ENCODE results near the gene SYNDIG1L.

SYNDIG1L gene

DNA sequence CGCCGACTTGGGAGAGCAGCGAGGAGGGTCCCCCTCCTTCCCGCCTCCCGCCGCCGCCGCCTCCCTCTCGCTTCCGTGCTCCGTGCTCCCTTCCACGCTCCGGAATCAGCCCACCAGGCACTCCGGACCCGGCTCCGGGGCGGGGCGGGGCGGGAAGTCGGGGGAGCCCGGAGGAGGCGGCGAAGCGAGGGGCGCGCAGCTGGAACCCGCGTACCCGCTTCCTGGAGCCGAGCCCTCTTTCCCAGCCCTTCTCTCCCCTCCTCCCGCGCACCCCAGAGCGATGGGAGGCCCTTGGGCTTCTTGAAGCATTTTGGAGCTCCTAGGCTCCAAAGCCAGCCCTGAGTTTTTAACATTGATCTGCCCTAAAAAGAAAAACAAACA, at the start of gene SYNDIG1L:
Gene SYNDIG1L (minus strand): TSS at position 9 of the 381 bp plus-strand sequence. CDS start 16,466 bp downstream, outside the sequence.
- Histone ChIP-seq H3K4me2 (ENCODE audit: low read depth, low read length, poor library complexity, severe bottlenecking) (no peak within 1 kb of the TSS), H3K9ac (ENCODE audit: low read length) (no peak within 1 kb of the TSS), H3F3A (ENCODE audit: insufficient read depth) (no peaks in the 10 kb centered on the region), H3K9me2 (replicated peaks; ENCODE audit: insufficient read depth, low read length) (no peaks in the 10 kb centered on the region), H3K4me3 (ENCODE audit: insufficient read depth, low read length, poor library complexity, severe bottlenecking) (no peak within 1 kb of the TSS), H3K27me3 (ENCODE audit: low read length) (no peaks in the 10 kb centered on the region; the same call in 1 of the 2 replicates), H3K9me3 (ENCODE audit: insufficient read depth, low read length) (no peaks in the 10 kb centered on the region), H3K36me3 (ENCODE audit: low read length) (no peaks in the 10 kb centered on the region), H4K20me1 (ENCODE audit: low read depth, low read length) (no peaks in the 10 kb centered on the region), H3K27ac (ENCODE audit: low read depth, low read length) (no peak within 1 kb of the TSS), H3K79me2 (ENCODE audit: insufficient read depth, low read length) (no peaks in the 10 kb centered on the region), H2AFZ (ENCODE audit: low read depth, low read length, severe bottlenecking) (no peak within 1 kb of the TSS)
- no peak for TF ChIP-seq EZH2phosphoT487 (conservative IDR thresholded peaks at IDR 0.05; ENCODE audit: low read length)
- TF ChIP-seq, protein P1, sequence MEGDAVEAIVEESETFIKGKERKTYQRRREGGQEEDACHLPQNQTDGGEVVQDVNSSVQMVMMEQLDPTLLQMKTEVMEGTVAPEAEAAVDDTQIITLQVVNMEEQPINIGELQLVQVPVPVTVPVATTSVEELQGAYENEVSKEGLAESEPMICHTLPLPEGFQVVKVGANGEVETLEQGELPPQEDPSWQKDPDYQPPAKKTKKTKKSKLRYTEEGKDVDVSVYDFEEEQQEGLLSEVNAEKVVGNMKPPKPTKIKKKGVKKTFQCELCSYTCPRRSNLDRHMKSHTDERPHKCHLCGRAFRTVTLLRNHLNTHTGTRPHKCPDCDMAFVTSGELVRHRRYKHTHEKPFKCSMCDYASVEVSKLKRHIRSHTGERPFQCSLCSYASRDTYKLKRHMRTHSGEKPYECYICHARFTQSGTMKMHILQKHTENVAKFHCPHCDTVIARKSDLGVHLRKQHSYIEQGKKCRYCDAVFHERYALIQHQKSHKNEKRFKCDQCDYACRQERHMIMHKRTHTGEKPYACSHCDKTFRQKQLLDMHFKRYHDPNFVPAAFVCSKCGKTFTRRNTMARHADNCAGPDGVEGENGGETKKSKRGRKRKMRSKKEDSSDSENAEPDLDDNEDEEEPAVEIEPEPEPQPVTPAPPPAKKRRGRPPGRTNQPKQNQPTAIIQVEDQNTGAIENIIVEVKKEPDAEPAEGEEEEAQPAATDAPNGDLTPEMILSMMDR (IDR thresholded peaks at IDR 0.05; ENCODE audit: insufficient read depth, low read length, poor library complexity, severe bottlenecking), result no peak

DNA sequence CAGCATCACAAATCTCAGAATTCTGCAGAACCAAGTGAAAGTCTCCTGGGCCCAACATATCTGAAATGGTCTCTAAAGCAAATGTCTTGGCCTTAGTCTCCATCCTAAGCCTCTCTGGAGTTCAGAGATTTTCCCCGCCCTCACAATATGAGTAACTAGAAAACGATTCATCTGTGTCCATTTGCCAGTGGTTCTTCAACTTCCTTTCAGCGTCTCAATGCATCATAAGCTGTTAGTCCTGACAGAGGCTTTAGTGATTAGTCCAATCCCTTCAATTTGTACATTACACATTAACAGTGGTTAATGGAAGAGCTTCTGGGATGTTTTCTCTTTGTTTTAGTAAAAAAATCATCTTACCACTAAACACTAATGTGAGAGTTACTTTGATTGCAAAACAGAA, 49.7 kb upstream of the SYNDIG1L start:
- Histone ChIP-seq H3K9me2 (replicated peaks; ENCODE audit: insufficient read depth, low read length) (no peaks in the 10 kb centered on the region), H3K36me3 (ENCODE audit: low read length) (no peaks in the 10 kb centered on the region), H3K9me3 (ENCODE audit: insufficient read depth, low read length) (no peaks in the 10 kb centered on the region), H2AFZ (ENCODE audit: low read depth, low read length, severe bottlenecking) (no peak overlapping the region), H3K4me3 (ENCODE audit: insufficient read depth, low read length, poor library complexity, severe bottlenecking) (no peak overlapping the region), H3K9ac (ENCODE audit: low read length) (no peak overlapping the region), H3K27ac (ENCODE audit: low read depth, low read length) (no peak overlapping the region), H3K79me2 (ENCODE audit: insufficient read depth, low read length) (no peaks in the 10 kb centered on the region), H4K20me1 (ENCODE audit: low read depth, low read length) (no peaks in the 10 kb centered on the region), H3K27me3 (ENCODE audit: low read length) (no peaks in the 10 kb centered on the region), H3F3A (ENCODE audit: insufficient read depth) (no peaks in the 10 kb centered on the region), H3K4me2 (ENCODE audit: low read depth, low read length, poor library complexity, severe bottlenecking) (no peak overlapping the region)
- no peak for TF ChIP-seq EZH2phosphoT487 (conservative IDR thresholded peaks at IDR 0.05; ENCODE audit: low read length)

DNA sequence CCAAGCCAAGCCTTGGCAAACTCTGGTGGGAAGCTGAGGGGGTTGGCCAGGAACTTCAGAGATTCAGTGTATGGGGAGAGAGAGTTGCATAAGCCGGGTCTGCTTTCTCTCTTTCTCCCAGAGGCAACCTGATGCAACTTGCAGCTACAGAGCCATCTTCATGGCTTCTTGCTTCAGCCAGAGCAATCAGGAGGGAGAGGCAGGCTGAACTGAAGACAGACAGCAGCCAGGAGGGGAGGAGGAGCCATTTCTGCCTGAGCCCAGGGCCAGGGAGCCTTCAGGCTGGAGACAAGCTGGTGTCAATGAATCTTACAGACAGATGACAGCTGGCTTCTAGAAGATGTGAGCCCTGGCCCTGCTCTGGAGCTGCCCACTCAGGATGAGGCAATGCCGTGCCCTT, 48.4 kb upstream of the SYNDIG1L start:
- TF ChIP-seq, protein P1 (IDR thresholded peaks at IDR 0.05; ENCODE audit: insufficient read depth, low read length, poor library complexity, severe bottlenecking), result no peak
- no peak for TF ChIP-seq EZH2phosphoT487 (conservative IDR thresholded peaks at IDR 0.05; ENCODE audit: low read length)
- Histone ChIP-seq H2AFZ (ENCODE audit: low read depth, low read length, severe bottlenecking) (no peak overlapping the region), H3F3A (ENCODE audit: insufficient read depth) (no peaks in the 10 kb centered on the region), H4K20me1 (ENCODE audit: low read depth, low read length) (no peaks in the 10 kb centered on the region), H3K27me3 (ENCODE audit: low read length) (no peaks in the 10 kb centered on the region), H3K4me2 (ENCODE audit: low read depth, low read length, poor library complexity, severe bottlenecking) (no peak overlapping the region), H3K9ac (ENCODE audit: low read length) (no peak overlapping the region), H3K36me3 (ENCODE audit: low read length) (no peaks in the 10 kb centered on the region), H3K9me3 (ENCODE audit: insufficient read depth, low read length) (no peaks in the 10 kb centered on the region), H3K27ac (ENCODE audit: low read depth, low read length) (no peak overlapping the region), H3K9me2 (replicated peaks; ENCODE audit: insufficient read depth, low read length) (no peaks in the 10 kb centered on the region), H3K79me2 (ENCODE audit: insufficient read depth, low read length) (no peaks in the 10 kb centered on the region), H3K4me3 (ENCODE audit: insufficient read depth, low read length, poor library complexity, severe bottlenecking) (no peak overlapping the region)

DNA sequence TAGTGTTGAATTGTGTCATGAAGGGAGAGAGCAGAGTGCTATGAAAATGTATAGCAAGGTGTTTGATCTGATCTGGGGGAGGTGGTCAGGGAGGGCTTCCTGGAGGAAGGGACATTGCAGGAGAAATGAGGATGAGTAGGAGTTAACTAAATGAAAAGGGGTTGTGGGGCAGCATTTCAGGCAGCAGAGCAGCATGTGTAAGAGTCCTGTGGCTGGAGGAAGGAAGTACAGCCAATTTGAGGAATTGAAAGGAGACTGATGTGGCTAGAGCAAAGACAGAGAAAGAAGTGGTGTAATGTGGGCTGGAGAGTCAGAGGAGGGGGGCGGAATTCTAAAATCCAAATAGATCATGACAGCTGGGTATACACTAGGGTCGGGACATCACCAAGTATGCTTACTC, 46.6 kb upstream of the SYNDIG1L start:
- Histone ChIP-seq H2AFZ (ENCODE audit: low read depth, low read length, severe bottlenecking) (no peak overlapping the region), H3K9me3 (ENCODE audit: insufficient read depth, low read length) (no peaks in the 10 kb centered on the region), H3K9me2 (replicated peaks; ENCODE audit: insufficient read depth, low read length) (no peaks in the 10 kb centered on the region), H3K79me2 (ENCODE audit: insufficient read depth, low read length) (no peaks in the 10 kb centered on the region), H3K27ac (ENCODE audit: low read depth, low read length) (no peak overlapping the region), H3K4me2 (ENCODE audit: low read depth, low read length, poor library complexity, severe bottlenecking) (no peak overlapping the region), H4K20me1 (ENCODE audit: low read depth, low read length) (no peaks in the 10 kb centered on the region), H3K27me3 (ENCODE audit: low read length) (no peaks in the 10 kb centered on the region), H3K4me3 (ENCODE audit: insufficient read depth, low read length, poor library complexity, severe bottlenecking) (no peak overlapping the region), H3K9ac (ENCODE audit: low read length) (no peak overlapping the region), H3F3A (ENCODE audit: insufficient read depth) (no peaks in the 10 kb centered on the region), H3K36me3 (ENCODE audit: low read length) (no peaks in the 10 kb centered on the region)
- TF ChIP-seq, protein P1 (IDR thresholded peaks at IDR 0.05; ENCODE audit: insufficient read depth, low read length, poor library complexity, severe bottlenecking), result no peak
- no peak for TF ChIP-seq EZH2phosphoT487 (conservative IDR thresholded peaks at IDR 0.05; ENCODE audit: low read length)

Measured in SU-DHL-6 (cell line).